K562 (cell line): ENCODE results near the gene C15orf62. TPM values are rescaled to one million over a fixed set of nuclear protein-coding genes. Genes with fewer than 3 reads are reported as not detected.
A peak's percentile ranks its signal among the peaks of the same experiment; 100 is the strongest.

Experiments
- ATAC-seq: fragments of 200-7000 bp; cut with Tn5 transposase; 3 replicates; pipeline ENCODE4 v1.9.1; 2020; ENCODE audit warnings: moderate library complexity
- BruUV-seq: library from RNA; stranded (reverse); fragments of 400-500 nt; replicated peaks from 2 replicates; lab custom pipeline; 2021; lab: Mats Ljungman, UMichigan
- CTCF ChIA-PET: fragments of 300-600 bp; formaldehyde crosslinking; extraction: SDS; loops from one replicate; lab custom pipeline; 2021; ENCODE audit warnings: low intra/inter-chr PET ratio; lab: Yijun Ruan, JAX
- POLR2A ChIA-PET: fragments of 300-600, 350-650 bp; sonication (Branson Sonifier 250); formaldehyde crosslinking; extraction: SDS; loops from one replicate; lab custom pipeline; 2021; ENCODE audit warnings: antibody characterized with exemption, inconsistent platforms; lab: Yijun Ruan, JAX
- DNase-seq, 4 experiments: peaks; one replicate each; pipeline versions ENCODE4 v3.0.0 to v3.0.0-alpha.2; 2011 to 2018; ENCODE audit warnings: low spot score in 3 of 4, mixed read lengths in 3 of 4; ENCODE audit errors: extremely low read depth in 1 of 4
- FAIRE-seq: peaks from 2 replicates; lab custom pipeline; 2011; peaks lifted over from hg19 to GRCh38; lab: Jason Lieb, UNC
- H2AFZ ChIP-seq: 2 replicates; pipeline ENCODE4 v1.6.0; 2011; ENCODE audit warnings: low read depth, low read length, control low read depth, inconsistent platforms
- H3K27ac ChIP-seq: fragments of 200-600 bp; 3 replicates; pipeline ENCODE4 v1.8.0; 2011; ENCODE audit warnings: low read depth, mild to moderate bottlenecking, control low read depth, inconsistent platforms, low read length, moderate library complexity, mixed read lengths; ENCODE audit errors: extremely low read depth
- H3K27me3 ChIP-seq, 2 experiments: fragments of 300-600 bp in 1 of 2; 2 replicates in 1 of 2; 3 replicates in 1 of 2; pipeline versions ENCODE4 v1.6.0 to v1.8.0; 2011; ENCODE audit warnings: inconsistent platforms in 2 of 2, low read length in 2 of 2, mild to moderate bottlenecking in 1 of 2, mixed read lengths in 1 of 2, moderate library complexity in 1 of 2; ENCODE audit not compliant: control insufficient read depth in 2 of 2, insufficient read depth in 2 of 2
- H3K36me3 ChIP-seq: fragments of 300-600 bp; 3 replicates; pipeline ENCODE4 v1.8.0; 2011; ENCODE audit warnings: mild to moderate bottlenecking, low read length, inconsistent platforms; ENCODE audit not compliant: control insufficient read depth, insufficient read depth
- H3K4me1 ChIP-seq, 2 experiments: fragments of 200-600 bp in 1 of 2; replicated peaks in 1 of 2; 2 replicates in 1 of 2; 3 replicates in 1 of 2; pipeline versions ENCODE4 v1.5.1 to v1.8.0; 2011; ENCODE audit warnings: inconsistent platforms in 2 of 2, low read length in 2 of 2, mild to moderate bottlenecking in 1 of 2, mixed read lengths in 1 of 2, moderate library complexity in 1 of 2; ENCODE audit not compliant: control insufficient read depth in 2 of 2, insufficient read depth in 2 of 2
- H3K4me2 ChIP-seq: 2 replicates; pipeline ENCODE4 v1.6.1; 2011; ENCODE audit warnings: low read length, control low read depth, inconsistent platforms, mixed read lengths; ENCODE audit not compliant: insufficient read depth
- H3K4me3 ChIP-seq: fragments of 200-600 bp; sonication (generic), shearing (Covaris generic); 2 replicates; pipeline ENCODE4 v1.5.1; 2016; ENCODE audit warnings: control low read depth, inconsistent platforms
- H3K79me2 ChIP-seq: fragments of 200-600 bp; 3 replicates; pipeline ENCODE4 v1.8.0; 2011; ENCODE audit warnings: low read length, inconsistent platforms; ENCODE audit not compliant: control insufficient read depth, insufficient read depth
- H3K9ac ChIP-seq, 2 experiments: 2 replicates each; pipeline versions ENCODE4 v1.6.0 to v1.6.1; 2011; ENCODE audit warnings: low read depth in 2 of 2, low read length in 2 of 2, control low read depth in 1 of 2, inconsistent platforms in 1 of 2, mild to moderate bottlenecking in 1 of 2, mixed read lengths in 1 of 2; ENCODE audit not compliant: insufficient read depth in 1 of 2
- H3K9me1 ChIP-seq: one replicate; pipeline ENCODE4 v1.6.0; 2011; ENCODE audit warnings: inconsistent platforms, mild to moderate bottlenecking, low read length, moderate library complexity; ENCODE audit not compliant: control insufficient read depth, insufficient read depth
- H3K9me3 ChIP-seq: replicated peaks from 2 replicates; pipeline ENCODE4 v1.5.1; 2011; ENCODE audit warnings: low read depth, low read length, inconsistent platforms; ENCODE audit not compliant: control insufficient read depth, insufficient read depth
- H4K20me1 ChIP-seq: replicated peaks from 2 replicates; pipeline ENCODE4 v1.6.1; 2011; ENCODE audit warnings: low read length, inconsistent platforms, mixed read lengths; ENCODE audit not compliant: control insufficient read depth, insufficient read depth
- BRF1 ChIP-seq: IDR thresholded peaks from 3 replicates; pipeline ENCODE4 v1.6.1; 2011; ENCODE audit warnings: borderline replicate concordance, mild to moderate bottlenecking; ENCODE audit not compliant: insufficient read length; ENCODE audit errors: extremely low read depth
- KAT7 ChIP-seq: sonication (generic); formaldehyde crosslinking; IDR thresholded peaks from 2 replicates; pipeline ENCODE4 v1.8.0; 2022; ENCODE audit warnings: missing genetic modification reagents, mild to moderate bottlenecking, borderline replicate concordance
- NFIX ChIP-seq: fragments of 250-450 bp; sonication (Bioruptor Pico); IDR thresholded peaks from 2 replicates; pipeline ENCODE4 v1.4.0; 2020; ENCODE audit warnings: low read depth, mild to moderate bottlenecking, moderate library complexity
- PCBP1 ChIP-seq: fragments of 200-400 bp; formaldehyde crosslinking; IDR thresholded peaks from 2 replicates; pipeline ENCODE4 v1.6.1; 2018; ENCODE audit warnings: mild to moderate bottlenecking, low read depth, low read length; ENCODE audit not compliant: poor library complexity, severe bottlenecking
- SETDB1 ChIP-seq: IDR thresholded peaks from one replicate; pipeline ENCODE4 v1.6.1; 2012; ENCODE audit warnings: low read length, control low read depth, inconsistent platforms
- TBL1XR1 ChIP-seq, 2 experiments: IDR thresholded peaks; 2 replicates each; pipeline ENCODE4 v1.6.1; 2012; ENCODE audit warnings: improper control_type of control experiment in 2 of 2, low read length in 2 of 2, mild to moderate bottlenecking in 1 of 2
- ZNF174 ChIP-seq: fragments of 250-450 bp; sonication (Bioruptor Pico); IDR thresholded peaks from 2 replicates; pipeline ENCODE4 v1.4.0; 2020; ENCODE audit warnings: mild to moderate bottlenecking
- ZNF695 ChIP-seq: fragments of 450-650 bp; formaldehyde crosslinking; IDR thresholded peaks from 2 replicates; pipeline ENCODE4 v1.4.0; 2020; ENCODE audit warnings: mild to moderate bottlenecking, moderate library complexity
- ZSCAN32 ChIP-seq: fragments of 450-650 bp; formaldehyde crosslinking; IDR thresholded peaks from 2 replicates; pipeline ENCODE4 v1.4.0; 2020; ENCODE audit warnings: mild to moderate bottlenecking, moderate library complexity
- WGBS: fragments of 100-300 bp; shearing (Covaris generic); methylation state at CpG from one replicate; pipeline ENCODE4 v1.1.6; 2016; ENCODE audit warnings: low coverage, mixed read lengths; ENCODE audit not compliant: insufficient coverage; ENCODE audit errors: missing lambda C conversion rate; 5-methylcytosine and 5-hydroxymethylcytosine counted together
- in situ Hi-C: fragments of 300-500 bp; cut with MboI; formaldehyde crosslinking; loops from 4 replicates; pipeline ENCODE4 v1.15.0; 2018; ENCODE audit warnings: inconsistent platforms, mixed read lengths
- intact Hi-C: fragments of 100-400 bp; cut with micrococcal nuclease; formaldehyde crosslinking; loops from 2 replicates; pipeline ENCODE4 v1.14.2; 2022
- polyA plus RNA-seq, 8 experiments: library from polyadenylated mRNA; depleted of rRNA in 4 of 8; stranded (reverse) in 5 of 8; unstranded in 3 of 8; fragments of >200 nt; fragmentation: Nextera tagmentation in 2 of 8; fragmentation: Illumina TruSeq in 1 of 8; extraction: Ambion mirVana in 2 of 8; extraction: Trizol in 1 of 8; gene quantifications; 2 replicates each; pipeline versions ENCODE4 v1.2.1 to v1.2.3, GENCODE V29; 2011 to 2014; ENCODE audit warnings: inconsistent platforms in 1 of 8, missing spikeins in 1 of 8
- total RNA-seq, 7 experiments: library from RNA; depleted of rRNA in 6 of 7; stranded (reverse); fragments of >200 nt in 6 of 7; fragmentation: Illumina TruSeq in 2 of 7; extraction: Trizol in 2 of 7; gene quantifications; 2 replicates each; pipeline versions ENCODE4 v1.2.1 to v1.2.3, GENCODE V29; 2011 to 2021; ENCODE audit warnings: low replicate concordance in 1 of 7

The C15orf62 gene
- total and polyA plus RNA-seq, 9 of the 15 experiments (the other 6 are each of a cell fraction or from before 2014, with no cell fraction given): 0.01 to 0.76 (median 0.30) TPM; not detected in 1

DNA sequence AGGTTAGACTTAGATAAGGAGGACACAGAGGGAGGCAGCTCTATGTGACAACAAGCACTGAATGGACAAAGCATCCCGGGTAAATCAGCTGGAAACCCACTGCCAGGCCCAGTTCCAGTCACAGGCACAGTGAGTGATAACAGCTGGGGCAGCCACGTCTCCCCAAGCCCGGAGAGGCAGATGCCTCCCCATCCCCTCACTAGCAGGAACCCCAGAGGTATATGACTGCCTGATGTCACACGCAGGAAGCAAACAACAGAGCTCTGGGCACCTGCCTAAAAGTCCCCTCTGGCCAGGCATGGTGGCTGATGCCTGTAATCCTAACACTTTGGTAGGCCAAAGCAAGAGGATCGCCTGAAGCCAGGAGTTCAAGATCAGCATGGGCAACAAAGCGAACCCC is 18.2 kb downstream of the C15orf62 start:
- no peak for TF ChIP-seq ZNF695
- TF ChIP-seq TBL1XR1 (IDR thresholded peaks at IDR 0.05; ENCODE audit: low read length in 2 of 2): no peak
- no peak for TF ChIP-seq ZNF174 (CRISPR knock-in tag)
- TF ChIP-seq ZSCAN32 (CRISPR knock-in tag): no peak
- TF ChIP-seq SETDB1: no peak
- TF ChIP-seq NFIX: no peak
- TF ChIP-seq BRF1: no peak
- no peak for TF ChIP-seq PCBP1
- TF ChIP-seq KAT7 (CRISPR knock-in tag): no peak
- DNase-seq (no peak), ATAC-seq (no peak), FAIRE-seq (no peak)
- WGBS: 66% methylated on average over 5 of the region's 6 CpGs
- no peak overlapping the region for H3K4me3 ChIP-seq
- no TSS peak for BruUV-seq
- no peak overlapping the region for H3K4me2 ChIP-seq
- H4K20me1 ChIP-seq: no peaks in the 10 kb centered on the region
- in situ Hi-C loops: no loop called here
- peaks cover 4% of the 10 kb centered on the region; the same call in 1 of the 3 replicates for H3K79me2 ChIP-seq
- ChIA-PET CTCF (interaction anchor here (5.1 kb wide), 1 partner anchor 106 kb away, joined by 66 read pairs; the partner anchor contains the start of gene VPS18), POLR2A (interaction anchor here (0.6 to 2.4 kb wide), 6 partner anchors 9 to 106 kb away, joined by 3 to 11 read pairs (median 4); partner anchors contain the start of genes C15orf62, DNAJC17, VPS18 and ZFYVE19)
- intact Hi-C loops: loop anchor here (5.0 to 10.0 kb wide), 2 partner anchors 69 to 273 kb away; no protein-coding TSS in a partner anchor
- no peaks in the 10 kb centered on the region for H3K9me1 ChIP-seq
- H3K9ac ChIP-seq: peak overlapping the region in 1 of 2 experiments; percentile 31; a peak in 1 of 4 replicates
- no peaks in the 10 kb centered on the region for H3K27me3 ChIP-seq
- H2AFZ ChIP-seq: no peak overlapping the region
- peaks cover 10% of the 10 kb centered on the region; the same call in 1 of the 3 replicates for H3K36me3 ChIP-seq
- peaks cover 7 to 8% of the 10 kb centered on the region in 2 experiments; a peak in 4 of 5 replicates for H3K4me1 ChIP-seq
- H3K9me3 ChIP-seq: no peaks in the 10 kb centered on the region
- no peak overlapping the region for H3K27ac ChIP-seq
